ENCODE results near the gene HMCES.
"Not testable (repeated sequence)": the region's sequence is repeated elsewhere in the genome, so short reads cannot be mapped to it uniquely, and the experiment has no call there.

HMCES gene

GRCh38 chr3:129347458-129347845 is 68.8 kb downstream of the HMCES start:
- no peak for DNase-seq (ENCODE audit: low spot score)

GRCh38 chr3:129348734-129349133 is 70.1 kb downstream of the HMCES start:
- no peak for DNase-seq (ENCODE audit: low spot score)

- DNase-seq (ENCODE audit: low spot score), result not testable (repeated sequence)
Observed at GRCh38 chr3:129349169-129349568, 70.5 kb downstream of the HMCES start.

- DNase-seq (ENCODE audit: low spot score), result no peak
Observed at GRCh38 chr3:129349791-129350190, 71.1 kb downstream of the HMCES start.

- no peak for DNase-seq (ENCODE audit: low spot score)
Observed at GRCh38 chr3:129352045-129352444, 73.4 kb downstream of the HMCES start.

- no peak for DNase-seq (ENCODE audit: low spot score)
Observed at GRCh38 chr3:129352650-129353588, 74.2 kb downstream of the HMCES start.

GRCh38 chr3:129353589-129353941 is 74.9 kb downstream of the HMCES start:
- DNase-seq (ENCODE audit: low spot score), result no peak
